ENCODE results near the gene CDH13. TPM values are rescaled to one million over a fixed set of nuclear protein-coding genes. Genes with fewer than 3 reads are reported as not detected.

CDH13 gene
- total and polyA plus RNA-seq, 9 donors: 1.9 to 34.2 (median 4.8) TPM

DNA sequence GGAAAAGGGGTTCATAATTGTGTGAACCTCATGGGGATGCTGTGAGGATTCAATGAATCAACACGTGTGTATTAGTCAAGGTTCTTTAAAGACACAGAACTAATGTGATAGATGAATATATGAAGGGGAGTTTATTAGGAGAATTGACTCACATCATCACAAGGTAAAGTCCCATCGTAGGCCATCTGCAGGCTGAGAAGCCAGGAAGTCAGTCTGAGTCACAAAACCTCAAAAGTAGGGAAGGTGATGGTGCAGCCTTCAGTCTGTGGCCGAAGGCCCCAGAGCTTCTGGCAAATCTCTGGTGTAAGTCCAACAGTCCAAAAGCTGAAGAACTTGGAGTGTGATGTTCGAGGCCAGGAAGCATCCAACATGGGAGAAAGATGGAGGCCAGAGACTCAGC, 413.4 kb downstream of the CDH13 start:
- no peak for TF ChIP-seq CTCF (IDR thresholded peaks at IDR 0.05)
- TF ChIP-seq EP300 (IDR thresholded peaks at IDR 0.05): no peak
- TF ChIP-seq POLR2A (IDR thresholded peaks at IDR 0.05): no peak
- no peak for DNase-seq
- intact Hi-C loops (cut with DNase I): no loop called here
- Histone ChIP-seq H3K27me3 (no peaks in the 10 kb centered on the region), H3K4me1 (ENCODE audit: insufficient read depth) (no peaks in the 10 kb centered on the region), H3K9me3 (no peaks in the 10 kb centered on the region), H3K4me3 (no peak overlapping the region), H3K27ac (no peak overlapping the region), H3K36me3 (no peaks in the 10 kb centered on the region)
- 73 to 85% (median 74%) methylated on average over 4 of the region's 4 CpGs for WGBS, 3 donors

- Histone ChIP-seq H3K36me3 (no peaks in the 10 kb centered on the region), H3K27ac (no peak overlapping the region), H3K4me1 (ENCODE audit: insufficient read depth) (no peaks in the 10 kb centered on the region), H3K27me3 (no peaks in the 10 kb centered on the region), H3K4me3 (no peak overlapping the region), H3K9me3 (no peaks in the 10 kb centered on the region)
- no peak for DNase-seq
- intact Hi-C loops (cut with DNase I): no loop called here
- TF ChIP-seq POLR2A (IDR thresholded peaks at IDR 0.05) (no peak), EP300 (IDR thresholded peaks at IDR 0.05) (no peak), CTCF (IDR thresholded peaks at IDR 0.05) (no peak)
- 58 to 68% (median 66%) methylated on average over 10 of the region's 10 CpGs for WGBS, 3 donors
These were observed 417.8 kb downstream of the CDH13 start for GRCh38 chr16:83044589-83044988.

- no peak overlapping the region for H3K4me3 ChIP-seq
- intact Hi-C loops (cut with DNase I): no loop called here
- no peak for DNase-seq
- H3K36me3 ChIP-seq: no peaks in the 10 kb centered on the region
- TF ChIP-seq EP300 (IDR thresholded peaks at IDR 0.05) (no peak), POLR2A (IDR thresholded peaks at IDR 0.05) (no peak), CTCF (IDR thresholded peaks at IDR 0.05) (no peak)
- no peaks in the 10 kb centered on the region for H3K4me1 ChIP-seq (ENCODE audit: insufficient read depth)
- H3K27me3 ChIP-seq: no peaks in the 10 kb centered on the region
- no peaks in the 10 kb centered on the region for H3K9me3 ChIP-seq
- H3K27ac ChIP-seq: no peak overlapping the region
These were observed 419.0 kb downstream of the CDH13 start for GRCh38 chr16:83045790-83046189.

- no peaks in the 10 kb centered on the region for H3K36me3 ChIP-seq
- no peaks in the 10 kb centered on the region for H3K9me3 ChIP-seq
- DNase-seq: no peak
- H3K4me3 ChIP-seq: no peak overlapping the region
- no peaks in the 10 kb centered on the region for H3K4me1 ChIP-seq (ENCODE audit: insufficient read depth)
- intact Hi-C loops (cut with DNase I): no loop called here
- no peaks in the 10 kb centered on the region for H3K27me3 ChIP-seq
- no peak for TF ChIP-seq CTCF (IDR thresholded peaks at IDR 0.05)
- TF ChIP-seq EP300 (IDR thresholded peaks at IDR 0.05): no peak
- TF ChIP-seq POLR2A (IDR thresholded peaks at IDR 0.05): no peak
- 31 to 47% (median 39%) methylated on average over 2 of the region's 2 CpGs for WGBS, 3 donors
- H3K27ac ChIP-seq: no peak overlapping the region
These were observed 419.9 kb downstream of the CDH13 start for GRCh38 chr16:83046664-83047063.

- H3K9me3 ChIP-seq: no peaks in the 10 kb centered on the region
- intact Hi-C loops (cut with DNase I): no loop called here
- H3K4me1 ChIP-seq (ENCODE audit: insufficient read depth): no peaks in the 10 kb centered on the region
- DNase-seq: no peak
- no peaks in the 10 kb centered on the region for H3K27me3 ChIP-seq
- no peak overlapping the region for H3K27ac ChIP-seq
- no peak for TF ChIP-seq POLR2A (IDR thresholded peaks at IDR 0.05)
- TF ChIP-seq EP300 (IDR thresholded peaks at IDR 0.05): no peak
- TF ChIP-seq CTCF (IDR thresholded peaks at IDR 0.05): no peak
- 57 to 72% (median 60%) methylated on average over 2 of the region's 2 CpGs for WGBS, 3 donors
- no peak overlapping the region for H3K4me3 ChIP-seq
- H3K36me3 ChIP-seq: no peaks in the 10 kb centered on the region
These were observed 424.7 kb downstream of the CDH13 start for GRCh38 chr16:83051451-83051850.
